Smooth muscle cell of the umbilical artery (primary cell): ENCODE results near the gene ZDHHC11B. TPM values are rescaled to one million over a fixed set of nuclear protein-coding genes. Genes with fewer than 3 reads are reported as not detected.

Experiments used
- total RNA-seq: library from RNA; depleted of rRNA; stranded (reverse); fragments of >200 nt; gene quantifications from 2 replicates; pipeline ENCODE4 v1.2.3, GENCODE V29; 2014

The ZDHHC11B gene, protein sequence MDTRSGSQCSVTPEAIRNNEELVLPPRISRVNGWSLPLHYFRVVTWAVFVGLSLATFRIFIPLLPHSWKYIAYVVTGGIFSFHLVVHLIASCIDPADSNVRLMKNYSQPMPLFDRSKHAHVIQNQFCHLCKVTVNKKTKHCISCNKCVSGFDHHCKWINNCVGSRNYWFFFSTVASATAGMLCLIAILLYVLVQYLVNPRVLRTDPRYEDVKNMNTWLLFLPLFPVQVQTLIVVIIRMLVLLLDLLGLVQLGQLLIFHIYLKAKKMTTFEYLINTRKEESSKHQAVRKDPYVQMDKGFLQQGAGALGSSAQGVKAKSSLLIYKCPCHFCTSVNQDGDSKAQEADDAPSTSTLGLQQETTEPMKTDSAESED
- not detected in 2 replicates for total RNA-seq

DNA sequence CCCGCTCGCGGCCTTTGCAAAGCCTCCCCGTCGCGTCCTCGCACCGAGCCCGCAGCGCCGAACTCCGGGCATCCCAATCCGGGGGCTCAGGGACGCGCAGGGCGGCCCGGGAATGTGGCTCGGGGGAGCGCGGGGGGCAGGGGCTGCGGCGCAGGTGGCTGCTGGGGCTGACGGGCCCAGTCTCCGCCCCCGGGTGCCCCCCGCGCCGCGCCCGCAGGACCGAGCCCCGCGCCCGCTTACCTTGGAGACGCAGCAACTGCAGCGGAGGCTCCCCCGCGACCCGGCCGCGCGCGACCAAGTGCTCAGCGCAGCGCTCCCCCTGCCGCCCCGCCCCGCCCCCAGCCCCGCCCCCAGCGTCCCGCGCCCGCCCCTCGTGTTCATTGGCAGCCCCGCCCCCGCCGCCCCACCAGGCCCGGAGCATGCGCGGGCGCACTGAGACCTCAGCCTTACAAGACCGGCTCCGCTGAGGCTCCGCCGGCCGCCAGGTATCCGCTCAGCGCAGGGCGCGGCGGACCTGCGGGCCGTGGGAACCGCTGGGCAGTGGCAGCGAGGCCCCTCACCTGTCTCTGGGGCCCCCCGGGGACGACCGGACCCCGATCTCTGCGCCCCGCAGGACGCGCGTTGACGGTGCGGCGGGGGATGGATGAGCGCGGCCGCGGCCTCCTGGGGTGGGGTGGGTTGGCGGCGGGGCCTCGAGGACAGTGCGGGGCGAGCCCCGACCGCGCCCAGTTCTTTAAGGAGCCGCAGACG, at the start of gene ZDHHC11B:
Gene ZDHHC11B (minus strand): TSS at position 302 of the 750 bp plus-strand sequence. CDS start 17,810 bp downstream, outside the sequence.

GRCh38 chr5:693271-694041, 91.1 kb downstream of the ZDHHC11B start, which contains the start of gene TPPP:
Gene TPPP, minus strand, starts transcription at chr5:693352. Its CDS starts 15,292 bp downstream, at chr5:678060.

Other genes starting within 250 kb of the ZDHHC11B start
- gene CEP72, start 172.4 kb downstream of the ZDHHC11B start, total RNA-seq = 1.8 and 3.2 TPM in 2 replicates
- 0.30 and 0.37 TPM in 2 replicates for gene TPPP, start 91.4 kb downstream of the ZDHHC11B start, total RNA-seq
- gene ZDHHC11, start 66.3 kb upstream of the ZDHHC11B start, total RNA-seq = 2.1 and 2.5 TPM in 2 replicates
- gene BRD9, start 108.1 kb upstream of the ZDHHC11B start, total RNA-seq = 42.2 and 57.1 TPM in 2 replicates
- gene TRIP13, start 108.2 kb upstream of the ZDHHC11B start, total RNA-seq = 4.2 and 21.2 TPM in 2 replicates
- 0.59 TPM in 1 of 2 replicates, not detected in the other for gene NKD2, start 224.1 kb upstream of the ZDHHC11B start, total RNA-seq